CD4-positive, alpha-beta T cell treated with Interleukin-15 for 1 hour (primary cell): ENCODE data around the gene TBC1D8.

Experiments used
- DNase-seq: peaks from one replicate; pipeline ENCODE4 v3.0.0-alpha.2; 2020

TBC1D8 gene

DNA sequence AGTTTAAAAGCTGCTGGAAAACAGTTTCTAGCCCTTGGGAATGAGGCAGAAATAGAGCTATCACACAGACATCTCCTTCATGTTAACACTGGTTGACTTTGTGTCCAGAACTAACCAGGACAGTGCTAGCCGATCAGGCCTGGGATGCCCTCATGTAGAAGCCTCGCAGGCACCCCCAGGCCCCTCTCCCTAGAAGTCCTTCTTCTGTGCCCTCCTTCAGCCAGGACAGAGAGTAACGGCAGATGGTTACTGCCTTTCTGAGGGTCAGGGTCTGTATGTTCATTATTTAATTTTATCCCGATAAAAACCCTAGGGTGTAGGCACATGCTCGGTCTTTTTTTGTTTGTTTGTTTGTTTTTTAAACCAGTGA is 159.8 kb downstream of the TBC1D8 start:
- DNase-seq: no peak

DNA sequence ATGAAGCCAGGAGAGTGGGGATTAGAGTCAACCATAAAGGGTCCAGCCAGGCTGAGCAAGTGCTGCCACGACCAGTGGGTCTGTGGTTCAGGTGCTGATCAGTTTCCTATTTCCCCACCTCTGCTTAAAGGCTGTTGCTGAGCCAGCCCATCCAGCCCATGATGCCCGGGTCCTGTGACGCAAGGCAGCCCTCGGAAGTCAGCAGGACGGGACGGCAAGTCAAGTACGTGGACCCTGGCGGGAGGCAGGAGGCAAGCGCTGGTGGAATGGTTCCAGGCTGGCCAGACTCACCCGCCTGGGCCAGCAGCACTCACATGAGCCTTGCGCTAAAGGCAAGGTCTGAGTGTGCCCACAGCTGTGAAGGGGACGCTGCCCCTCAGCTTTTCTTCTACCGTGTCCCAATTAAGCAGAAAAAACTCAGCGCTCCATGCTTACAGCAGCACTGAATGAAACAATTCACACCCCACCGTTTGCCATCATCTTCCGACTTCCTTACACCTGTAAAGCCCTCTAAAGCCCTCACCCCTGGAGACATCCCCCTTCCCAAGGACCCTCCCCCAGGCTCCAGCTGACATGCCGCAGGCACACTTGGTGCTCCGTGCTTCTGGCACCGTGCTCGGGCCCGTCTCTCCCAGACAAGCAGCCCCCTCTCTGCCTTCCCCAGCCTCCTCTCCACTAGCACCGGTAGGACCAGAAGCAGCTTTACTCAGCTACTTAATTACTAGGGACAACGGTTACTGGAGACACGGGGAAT is 160.4 kb downstream of the TBC1D8 start:
- no peak for DNase-seq

DNA sequence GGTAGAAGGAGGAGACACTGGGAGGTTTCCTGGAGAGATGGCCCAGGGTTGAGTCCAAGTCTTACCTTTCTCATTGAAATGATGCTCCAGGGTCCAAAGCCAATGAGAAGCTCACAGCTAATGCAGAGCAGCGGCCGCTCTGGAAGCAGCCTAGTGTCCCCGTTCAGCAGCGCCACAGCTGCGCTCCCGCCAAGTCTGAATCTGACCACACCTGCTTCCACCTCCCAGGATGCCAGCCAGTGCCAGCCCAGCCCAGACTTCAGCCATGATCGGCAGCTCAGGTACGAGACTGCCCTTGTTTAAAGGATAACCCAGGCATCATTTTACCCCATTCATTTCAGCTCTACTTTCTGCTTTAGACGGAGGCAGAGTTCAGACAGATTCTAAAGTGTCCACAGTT is 161.0 kb downstream of the TBC1D8 start:
- no peak for DNase-seq

DNA sequence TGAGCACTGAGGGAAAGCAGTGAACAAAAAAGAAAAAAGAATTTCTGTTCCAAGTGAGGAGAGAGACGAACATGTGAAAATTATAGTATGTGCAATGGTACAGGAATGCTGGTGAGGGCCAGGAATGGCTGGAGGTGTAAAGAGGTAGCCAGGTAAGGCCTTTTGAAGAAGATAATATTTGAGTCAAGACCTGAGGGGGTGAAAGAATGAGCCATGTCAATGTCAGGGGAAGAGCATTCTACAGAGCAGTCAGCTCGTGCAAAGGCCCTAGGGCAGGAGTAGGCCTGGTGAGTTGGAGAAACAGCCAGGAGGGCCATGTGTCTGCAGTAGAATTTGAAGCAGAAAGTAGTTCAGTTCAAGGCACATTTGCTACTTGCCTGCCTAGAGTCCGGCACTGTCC is 161.5 kb downstream of the TBC1D8 start:
- no peak for DNase-seq

DNA sequence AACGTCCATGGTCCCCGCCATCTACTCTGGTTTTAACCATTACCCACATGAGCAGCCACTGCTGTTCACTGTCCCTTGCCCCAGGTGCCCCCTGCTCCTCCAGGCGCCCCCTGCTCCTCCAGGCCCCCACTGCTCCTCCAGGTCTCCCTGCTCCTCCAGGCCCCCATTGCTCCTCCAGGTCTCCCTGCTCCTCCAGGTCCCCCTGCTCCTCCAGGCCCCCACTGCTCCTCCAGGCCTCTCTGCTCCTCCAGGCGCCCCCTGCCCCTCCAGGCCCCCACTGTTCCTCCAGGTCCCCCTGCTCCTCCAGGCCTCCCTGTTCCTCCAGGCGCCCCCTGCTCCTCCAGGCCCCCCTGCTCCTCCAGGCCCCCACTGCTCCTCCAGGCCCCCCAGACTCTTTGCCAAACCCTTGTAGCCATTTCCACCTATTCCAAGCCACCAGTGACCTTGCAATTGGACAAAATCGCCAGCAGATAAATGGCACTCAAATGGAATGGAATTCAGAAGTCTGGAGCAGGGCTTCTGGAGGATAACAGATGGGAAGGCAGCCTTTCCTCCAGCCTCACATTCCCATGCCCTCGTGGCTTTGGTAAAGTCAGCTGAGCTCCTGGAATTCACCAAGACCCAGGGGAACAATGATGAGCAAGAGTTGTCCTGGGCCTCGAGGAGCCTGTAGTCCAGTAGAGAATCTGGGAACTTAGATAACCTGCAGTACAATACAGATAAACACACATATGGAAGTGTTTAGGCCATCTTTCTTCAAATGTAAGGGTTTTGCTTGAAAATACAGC is 162.4 kb downstream of the TBC1D8 start:
- no peak for DNase-seq

DNA sequence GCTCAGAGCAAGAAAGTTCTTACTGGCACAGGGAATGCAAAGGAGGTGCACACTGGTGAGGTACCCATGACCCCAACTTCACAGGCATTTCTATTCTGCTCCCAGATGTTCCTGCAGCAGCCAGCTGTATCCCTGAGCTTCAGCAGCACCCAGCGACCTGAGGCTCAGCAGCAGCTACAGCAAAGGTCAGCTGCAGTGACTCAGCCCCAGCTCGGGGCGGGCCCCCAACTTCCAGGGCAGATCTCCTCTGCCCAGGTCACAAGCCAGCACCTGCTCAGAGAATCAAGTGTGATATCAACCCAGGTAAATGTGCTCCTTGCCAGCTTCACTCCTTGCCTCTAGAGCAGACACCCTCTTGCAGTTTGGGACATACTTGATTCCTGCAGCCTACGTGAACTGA is 163.2 kb downstream of the TBC1D8 start:
- no peak for DNase-seq

DNA sequence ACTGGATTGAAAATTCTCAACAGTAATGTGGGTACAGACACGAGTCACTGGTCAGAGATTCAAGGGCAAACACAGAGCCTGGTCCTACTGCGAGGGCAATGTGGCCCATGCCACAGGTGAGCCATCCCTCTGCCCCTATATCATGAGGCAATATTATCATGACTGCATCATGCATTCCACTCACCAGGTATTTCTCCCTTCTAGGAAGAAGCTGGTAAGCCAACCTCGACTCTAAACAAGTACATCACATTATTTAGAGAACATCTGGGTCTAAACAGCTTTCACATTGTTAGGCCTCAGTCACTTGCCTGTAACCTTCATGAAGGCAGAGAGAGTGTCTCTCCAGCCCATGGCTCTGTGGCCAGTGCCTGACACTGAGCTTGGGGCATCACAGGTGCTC is 163.6 kb downstream of the TBC1D8 start:
- DNase-seq: no peak

DNA sequence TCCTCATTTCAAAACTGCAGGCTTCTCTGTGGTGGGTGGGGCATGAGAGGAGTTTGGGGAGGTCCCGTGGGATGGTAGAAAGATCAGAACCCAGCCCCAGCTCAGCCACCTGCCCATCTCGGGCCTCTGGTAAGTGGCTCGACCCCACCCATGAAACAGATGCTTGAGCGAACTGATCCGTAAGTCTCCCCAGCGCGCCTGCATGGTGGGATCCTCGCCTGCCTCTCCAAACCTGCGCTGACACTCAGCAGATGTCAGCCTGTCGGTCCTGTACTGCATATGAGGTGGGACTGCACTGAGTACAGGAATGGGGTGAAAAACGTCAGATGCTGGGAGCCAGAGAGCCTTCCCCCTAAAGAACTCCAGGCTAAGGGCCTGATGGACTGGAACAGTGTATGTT is 165.0 kb downstream of the TBC1D8 start:
- DNase-seq: no peak

DNA sequence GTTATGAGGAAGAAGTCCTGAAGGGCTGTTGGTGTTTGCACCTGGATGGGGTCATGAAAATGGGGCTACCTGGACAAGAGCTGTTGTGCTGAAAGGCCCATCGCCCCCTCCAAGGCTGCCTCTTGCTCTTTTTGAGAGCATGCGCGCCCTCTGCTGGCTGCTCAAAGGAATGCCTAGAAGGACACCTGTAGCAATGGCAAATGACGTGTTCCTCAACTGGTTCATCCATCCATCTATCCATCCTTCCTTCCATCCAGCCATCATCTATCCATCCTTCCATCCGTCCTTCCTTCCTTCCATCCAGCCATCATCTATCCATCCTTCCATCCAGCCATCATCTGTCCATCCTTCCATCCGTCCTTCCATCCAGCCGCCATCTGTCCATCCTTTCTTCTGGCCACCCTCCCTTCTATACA is 166.3 kb downstream of the TBC1D8 start:
- DNase-seq: peak; percentile 74

DNA sequence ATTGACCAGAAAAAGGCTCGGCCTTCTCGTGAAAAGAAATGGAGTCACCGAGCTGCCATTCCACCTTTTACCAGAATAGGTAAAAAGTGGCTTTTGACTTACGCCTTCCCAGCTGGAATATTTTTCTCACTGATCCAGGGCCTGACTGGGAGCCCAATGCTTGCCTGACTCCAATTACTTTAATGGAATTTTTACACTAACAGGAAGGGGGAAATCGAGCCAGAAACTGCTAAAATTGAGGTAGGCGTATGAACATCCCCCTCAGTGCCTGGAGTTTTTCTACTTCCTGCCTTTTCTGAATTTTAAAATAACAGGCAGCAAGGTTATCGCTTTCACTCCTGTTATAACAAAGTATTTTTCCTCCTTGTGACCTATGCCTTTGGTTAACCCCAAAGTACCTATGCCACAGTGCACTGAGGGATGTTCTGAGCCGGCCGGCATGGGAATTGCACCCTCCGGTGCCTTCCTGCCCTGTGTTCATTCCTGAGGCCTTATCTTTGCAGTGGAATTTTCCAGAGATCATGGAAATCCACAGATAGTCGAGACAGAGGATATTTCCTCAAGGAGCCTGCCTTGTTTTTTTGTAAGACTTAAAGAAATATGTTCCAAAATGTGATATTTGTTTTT is 167.4 kb downstream of the TBC1D8 start:
- DNase-seq: no peak

DNA sequence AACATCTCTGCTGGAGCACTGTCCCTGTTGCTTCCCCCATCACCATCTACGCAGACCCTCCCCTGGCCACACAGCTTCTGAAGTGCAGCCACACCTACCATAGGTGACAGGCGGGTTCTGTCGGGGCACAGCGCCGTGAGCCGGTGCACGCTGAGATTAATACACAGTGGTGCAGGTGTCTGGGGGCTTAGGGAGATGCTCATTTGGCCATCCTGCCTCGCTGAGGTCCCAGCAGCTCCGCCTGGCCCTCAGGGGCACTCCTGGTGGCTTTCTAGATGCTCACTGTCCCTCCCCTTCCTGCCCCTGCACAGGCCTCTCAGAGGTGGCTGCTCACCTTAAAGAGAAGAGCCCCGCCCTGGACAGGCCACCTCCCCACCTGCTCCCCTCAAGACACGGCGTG is 168.0 kb downstream of the TBC1D8 start:
- DNase-seq: no peak

DNA sequence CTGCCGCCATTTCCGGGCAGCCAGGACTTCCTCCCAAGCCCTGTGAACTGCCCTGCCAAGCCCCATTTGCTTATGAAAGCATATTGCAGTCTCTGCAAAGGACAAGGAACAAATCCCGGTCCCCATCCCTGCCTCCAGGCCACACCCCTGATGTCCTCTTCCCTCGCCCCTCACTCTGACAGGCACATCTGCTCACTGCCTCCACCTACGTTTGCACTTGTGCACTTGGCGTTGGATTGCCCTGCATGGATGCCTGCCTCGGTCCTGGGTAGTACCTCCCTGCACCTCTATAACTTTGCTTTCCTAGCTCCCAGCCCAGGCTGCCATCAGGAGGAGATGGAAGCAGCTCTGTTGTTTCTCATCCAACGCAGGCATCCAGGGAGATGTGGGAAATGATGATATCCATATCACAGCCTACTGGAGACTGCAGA is 168.7 kb downstream of the TBC1D8 start:
- DNase-seq: no peak

DNA sequence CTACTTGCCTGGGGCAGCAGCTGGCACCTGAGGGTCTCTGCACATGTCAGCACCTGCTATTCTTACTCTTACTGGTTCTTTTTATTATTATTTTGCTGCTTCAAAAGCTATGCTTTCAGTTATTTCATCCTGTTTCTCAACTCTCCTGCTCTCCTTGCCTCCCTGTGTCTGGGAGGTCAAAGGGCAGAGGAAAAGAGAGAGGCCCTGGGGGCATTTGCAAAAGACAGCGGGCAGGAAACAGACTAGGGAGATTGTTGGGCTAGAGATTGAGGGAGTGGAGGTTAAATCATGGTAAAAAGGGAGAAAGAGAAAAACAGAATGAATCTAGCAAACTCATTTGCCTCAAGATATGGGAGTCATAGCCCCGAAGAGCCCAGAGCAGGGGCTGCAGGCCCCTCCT is 170.2 kb downstream of the TBC1D8 start:
- no peak for DNase-seq

DNA sequence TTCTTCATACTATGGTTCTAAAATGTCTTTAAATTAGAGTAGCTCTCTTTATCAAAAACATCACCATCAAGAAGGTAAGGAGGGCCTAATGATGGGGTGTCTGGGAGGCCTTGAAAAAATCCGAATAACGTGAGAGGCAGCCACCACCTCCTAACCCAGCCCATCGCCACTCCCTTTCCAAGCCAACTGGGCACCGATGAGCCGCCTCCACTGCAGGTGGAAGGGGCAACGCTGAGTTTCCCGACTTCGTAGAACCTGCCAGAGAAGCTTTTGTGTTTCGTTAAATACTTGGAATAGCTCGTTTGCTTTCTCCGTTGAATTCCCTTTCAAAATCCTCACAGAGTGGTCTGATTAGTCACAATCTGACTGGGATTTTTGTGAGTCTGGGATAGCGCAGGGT is 171.1 kb downstream of the TBC1D8 start:
- DNase-seq: no peak

DNA sequence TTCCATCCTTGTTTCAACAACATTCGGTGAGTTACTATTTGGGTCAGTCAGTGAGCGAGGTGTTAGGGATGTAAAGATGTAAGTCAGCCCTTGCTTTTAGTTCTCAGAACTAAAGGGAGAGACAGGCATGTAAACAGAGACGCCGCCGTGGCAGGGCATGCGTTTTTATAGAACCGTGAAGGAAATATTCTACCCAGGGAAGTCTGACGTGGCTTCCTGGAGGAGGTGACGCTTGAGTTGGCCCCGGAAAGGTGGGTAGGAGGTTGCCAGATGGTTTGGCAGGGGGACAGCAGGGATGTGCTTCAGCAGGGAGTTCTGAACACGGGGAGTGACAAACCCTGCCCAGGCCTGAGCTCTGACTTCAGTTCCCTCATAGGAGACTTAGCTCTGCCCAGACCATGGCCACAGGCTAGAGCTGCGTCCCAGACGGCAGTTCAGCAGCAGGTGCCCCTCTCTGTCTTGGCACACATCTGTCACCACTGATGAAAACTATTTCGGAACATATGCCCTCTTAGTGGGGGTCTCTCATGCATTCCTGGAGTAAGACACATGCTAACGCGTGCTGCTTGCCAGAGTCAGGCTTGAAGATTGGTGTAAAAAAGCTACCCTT is 172.5 kb downstream of the TBC1D8 start:
- no peak for DNase-seq

DNA sequence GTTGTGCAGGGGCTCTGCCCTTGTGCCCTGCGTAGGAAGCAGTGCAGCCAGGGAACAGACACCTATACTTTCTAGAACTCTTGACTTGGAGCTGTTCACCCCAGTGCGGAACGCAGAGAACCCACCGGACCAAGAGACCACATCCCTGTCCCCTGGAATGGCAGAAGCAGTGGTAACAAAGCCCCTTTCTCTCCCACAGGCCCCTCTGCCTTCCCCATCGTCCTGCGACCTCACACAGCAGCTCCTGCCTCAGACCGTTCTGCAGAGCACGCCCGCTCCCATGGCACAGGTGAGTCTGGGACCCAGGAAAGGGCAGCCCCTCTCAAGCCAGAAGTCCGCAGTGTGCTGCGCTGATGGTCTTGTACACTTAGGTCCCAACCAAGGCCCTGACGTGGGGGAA is 173.7 kb downstream of the TBC1D8 start:
- DNase-seq: no peak

DNA sequence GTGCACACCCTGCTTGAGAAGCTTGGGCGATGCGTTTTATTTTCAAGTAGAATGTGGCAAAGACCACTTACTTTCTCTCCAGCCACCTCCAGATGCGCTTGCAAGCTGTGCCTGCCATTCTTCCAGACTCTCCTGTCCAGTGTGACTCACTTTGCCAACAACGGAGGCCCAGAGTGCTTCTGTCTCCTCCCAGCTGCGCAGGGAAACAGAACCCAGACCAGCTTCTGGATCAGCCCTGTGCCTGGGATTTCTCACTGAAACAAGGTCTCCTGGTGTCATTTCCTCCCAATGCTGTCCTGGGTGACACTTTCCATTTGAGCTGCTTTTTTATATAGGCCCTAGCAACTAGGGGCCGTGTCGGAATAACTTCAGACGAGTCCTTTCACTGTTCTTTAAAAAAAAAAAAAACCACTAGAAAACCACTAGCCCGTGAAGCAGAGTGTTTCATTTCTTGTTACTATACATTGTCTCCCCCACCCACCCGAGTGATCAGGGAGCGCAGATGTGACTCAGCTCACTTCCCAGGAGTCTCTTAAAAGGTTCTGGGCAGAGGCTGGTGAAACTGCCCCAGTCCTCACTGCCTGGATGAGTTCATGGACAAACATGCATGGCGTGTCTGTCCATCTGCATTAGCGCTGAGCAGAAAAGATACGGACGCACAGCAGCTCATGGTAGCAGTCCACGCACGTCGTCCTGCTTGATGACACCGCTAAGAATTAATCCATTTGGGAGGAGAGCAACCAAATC is 174.4 kb downstream of the TBC1D8 start:
- no peak for DNase-seq

DNA sequence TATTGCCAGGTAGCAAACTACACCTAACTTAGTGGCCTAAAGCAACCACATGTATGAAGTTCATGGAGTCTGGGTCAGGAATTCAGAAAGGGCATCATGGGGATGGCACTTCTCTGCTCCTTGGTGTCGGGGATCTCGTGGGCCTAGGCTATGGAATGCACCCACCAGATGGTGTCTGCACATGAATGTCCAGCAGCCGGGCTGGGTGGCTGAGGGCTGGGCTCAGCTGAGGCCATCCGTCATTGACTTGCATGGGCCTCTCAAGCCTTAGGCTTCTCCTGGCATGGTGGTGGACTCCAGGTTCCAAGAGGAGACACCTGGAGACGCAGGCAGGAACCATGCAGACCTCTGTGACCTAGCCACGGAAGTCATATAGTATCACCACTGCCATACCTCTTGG is 175.1 kb downstream of the TBC1D8 start:
- DNase-seq: no peak

DNA sequence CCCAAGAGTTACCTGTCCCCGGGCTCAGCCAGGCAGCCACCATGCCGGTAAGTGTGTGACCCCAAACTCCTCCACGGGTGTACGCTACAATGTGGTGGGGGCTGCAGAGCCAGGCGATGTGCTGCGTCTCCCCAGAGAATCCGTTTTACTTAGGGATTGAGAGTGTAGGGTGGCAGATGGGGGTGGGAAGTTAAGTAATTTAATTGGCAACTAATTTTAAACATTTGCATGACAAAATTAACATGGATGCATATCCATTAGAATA is 175.7 kb downstream of the TBC1D8 start:
- DNase-seq: no peak

DNA sequence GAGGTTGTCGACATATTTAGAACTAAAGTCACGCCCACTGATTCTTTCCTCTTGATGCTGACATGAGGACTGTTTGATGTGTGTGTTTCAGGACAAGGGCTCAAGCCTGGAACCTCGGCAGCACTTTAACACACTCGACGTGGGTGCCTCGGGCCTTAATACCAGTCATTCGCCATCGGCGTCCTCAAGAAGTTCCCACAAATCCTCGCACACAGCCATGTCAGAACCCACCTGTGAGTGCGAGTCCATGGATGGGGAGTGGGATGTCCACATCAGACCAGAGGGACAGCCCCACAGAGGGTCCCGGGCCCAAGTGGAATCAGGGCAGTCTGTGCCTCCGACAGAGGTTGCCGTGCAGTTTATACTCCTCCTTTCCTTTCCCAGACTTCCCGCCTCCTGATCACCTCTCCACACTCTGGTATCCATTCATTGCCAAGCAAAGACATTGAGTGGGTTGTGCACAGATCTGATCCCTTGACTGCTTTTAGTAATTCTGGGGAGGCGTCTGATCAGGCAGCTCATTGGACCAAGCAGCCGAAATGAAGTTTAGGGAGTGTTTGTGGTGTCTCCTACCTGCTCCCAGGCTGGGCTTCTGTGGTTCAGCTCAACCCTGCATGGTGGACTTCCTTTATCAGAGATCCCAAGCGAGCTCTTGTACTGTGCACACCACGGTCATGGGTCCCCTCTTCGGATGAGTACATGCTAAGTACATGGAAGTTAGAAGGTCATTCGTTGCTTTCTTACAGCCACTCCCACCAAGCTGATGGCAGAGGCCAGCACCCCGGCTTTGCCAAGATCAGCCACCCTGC is 176.3 kb downstream of the TBC1D8 start:
- DNase-seq: no peak

DNA sequence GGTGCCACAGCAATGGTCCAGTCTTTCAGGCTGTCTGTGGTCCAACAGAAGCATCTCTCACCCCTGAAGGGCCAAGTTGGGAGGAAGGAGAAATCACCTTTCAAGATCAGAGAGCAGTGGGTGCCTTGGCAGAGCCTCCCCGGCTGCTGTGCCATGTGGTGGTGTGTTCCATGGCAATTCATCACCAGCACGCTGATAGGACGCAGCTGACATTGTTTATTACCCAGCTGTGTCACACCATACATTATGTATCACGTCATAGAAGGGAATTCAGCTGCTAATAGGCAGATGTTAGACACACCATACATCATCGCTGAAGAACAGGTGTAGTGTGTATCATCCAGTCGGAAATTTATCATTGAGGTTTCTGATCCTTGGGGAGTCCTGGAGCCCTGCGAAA is 178.7 kb downstream of the TBC1D8 start:
- no peak for DNase-seq

DNA sequence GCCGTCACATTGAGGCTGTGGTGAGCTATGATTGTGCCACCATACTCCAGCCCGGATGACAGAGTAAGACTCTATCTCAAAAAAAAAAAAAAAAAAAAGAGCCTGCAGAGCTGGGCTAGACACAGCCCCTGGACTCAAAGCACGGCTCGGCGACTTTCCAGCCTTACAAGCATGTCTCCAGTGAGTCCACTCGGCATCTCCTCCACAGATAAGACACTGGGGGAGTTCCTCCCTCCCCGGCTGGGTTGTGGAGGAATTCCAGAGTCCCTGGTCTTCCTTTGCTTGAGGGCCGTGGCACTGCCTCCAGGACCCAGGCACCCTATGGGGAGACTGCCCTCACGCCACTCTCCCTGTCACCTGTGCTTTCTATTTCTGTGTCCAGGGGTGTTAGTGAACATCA is 180.0 kb downstream of the TBC1D8 start:
- no peak for DNase-seq
